IgD-negative memory B cell (primary cell): ENCODE results near the gene PRKAG2. TPM values are rescaled to one million over a fixed set of nuclear protein-coding genes. Genes with fewer than 3 reads are reported as not detected.
"Not testable (repeated sequence)": the region's sequence is repeated elsewhere in the genome, so short reads cannot be mapped to it uniquely, and the experiment has no call there.

ENCODE experiments used
- H3K27ac Mint-ChIP-seq, 3 donors: one replicate each; pipeline ENCODE4 v1.8.0; 2020 to 2022; ENCODE audit warnings: mild to moderate bottlenecking in 3 of 3, mixed read lengths in 3 of 3, moderate library complexity in 1 of 3
- H3K27me3 Mint-ChIP-seq: one replicate; pipeline ENCODE4 v1.8.0; 2021; ENCODE audit warnings: mixed read lengths
- H3K36me3 Mint-ChIP-seq: one replicate; pipeline ENCODE4 v1.8.0; 2020; ENCODE audit warnings: mild to moderate bottlenecking, mixed read lengths
- H3K4me1 Mint-ChIP-seq, 3 donors: one replicate each; pipeline ENCODE4 v1.8.0; 2020 to 2022; ENCODE audit warnings: mixed read lengths in 3 of 3, mild to moderate bottlenecking in 1 of 3
- H3K4me3 Mint-ChIP-seq, 4 donors: one replicate each; pipeline ENCODE4 v1.8.0; 2020 to 2022; ENCODE audit warnings: mild to moderate bottlenecking in 4 of 4, mixed read lengths in 4 of 4, moderate library complexity in 3 of 4
- H3K9me3 Mint-ChIP-seq, 3 donors: one replicate each; pipeline ENCODE4 v1.8.0; 2020 to 2021; ENCODE audit warnings: mixed read lengths in 3 of 3, mild to moderate bottlenecking in 1 of 3
- polyA plus RNA-seq: library from polyadenylated mRNA; unstranded; fragments of 300-500 nt; fragmentation: Illumina TruSeq; gene quantifications from one replicate; pipeline ENCODE4 v1.2.3, GENCODE V29; 2021

PRKAG2 gene
- polyA plus RNA-seq, 1 donor from 2014 or later = 21.3 TPM

DNA sequence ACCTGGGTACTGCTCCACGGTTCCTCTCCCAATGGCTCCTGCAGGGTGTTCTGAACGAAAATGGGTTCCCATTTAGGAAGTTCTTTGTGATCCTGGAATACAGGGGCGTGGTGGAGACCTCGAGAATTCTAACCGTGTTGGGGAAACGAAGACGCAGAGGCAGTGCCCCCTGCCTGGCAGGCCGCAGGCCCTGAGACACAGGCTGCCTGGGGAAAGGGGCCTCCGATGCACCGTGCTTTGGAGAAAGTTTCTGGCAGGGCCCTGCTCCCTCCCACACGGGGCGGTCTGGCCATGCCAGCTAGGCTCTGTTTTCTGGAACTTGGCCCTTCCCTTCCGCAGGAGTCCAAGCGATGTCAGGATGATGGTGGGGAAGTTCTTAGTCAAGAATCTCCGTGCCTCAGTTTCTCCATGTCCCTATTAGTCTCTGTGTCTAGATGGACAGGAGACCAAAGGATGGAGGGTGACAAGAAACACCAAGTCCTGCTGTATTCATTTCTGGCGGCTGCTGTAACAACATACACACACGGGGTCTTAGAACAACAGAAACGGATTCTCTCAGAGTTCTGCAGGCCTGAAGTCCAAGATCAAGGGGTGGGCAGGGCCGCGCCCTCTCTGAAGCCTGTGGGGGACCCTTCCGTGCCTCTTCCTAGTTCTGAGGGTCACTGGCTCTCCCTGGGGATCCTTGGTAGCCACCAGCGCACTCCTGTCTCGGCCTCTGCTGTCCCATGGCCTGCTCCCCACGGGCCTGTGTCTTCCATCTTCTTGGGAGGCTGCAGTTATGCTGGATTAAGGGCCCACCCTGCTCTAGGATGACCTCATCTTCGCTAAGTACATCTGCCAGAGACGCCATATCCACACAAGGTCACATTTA lies 27.7 kb downstream of the PRKAG2 start:
- H3K4me3 Mint-ChIP-seq = peak overlapping the region in 3 of 4 donors; percentile 26 to 74 (median 58)

DNA sequence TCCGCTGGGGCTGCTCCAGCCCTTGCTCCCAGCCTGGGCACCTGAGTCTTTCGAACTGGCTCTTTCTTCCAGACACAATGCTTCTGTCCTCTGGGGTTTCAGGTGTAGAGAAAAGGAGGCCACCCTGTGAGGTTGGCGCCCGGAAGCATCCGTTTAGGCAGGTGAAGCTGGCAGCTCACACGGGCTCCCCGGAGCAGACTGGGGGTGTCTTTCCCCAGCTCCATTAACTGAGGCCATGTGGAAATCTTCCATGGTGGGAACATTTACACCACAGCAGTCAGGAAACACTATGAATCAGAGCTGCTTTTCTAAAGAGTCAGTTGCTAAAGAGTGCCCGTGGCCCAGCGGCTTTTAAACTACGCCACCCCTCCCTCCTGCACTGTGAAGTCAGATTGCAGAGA lies 29.2 kb downstream of the PRKAG2 start:
- Mint-ChIP-seq H3K36me3 (no peaks in the 10 kb centered on the region), H3K9me3 (no peaks in the 10 kb centered on the region), H3K4me1 (peaks cover 13 to 24% (median 23%) of the 10 kb centered on the region in 3 donors), H3K27ac (peak overlapping the region in 1 of 3 donors; percentile 14), H3K27me3 (no peaks in the 10 kb centered on the region), H3K4me3 (no peak overlapping the region)

More for the DNA sequence above, 27.7 kb downstream of the PRKAG2 start:
- no peaks in the 10 kb centered on the region for H3K27me3 Mint-ChIP-seq
- no peaks in the 10 kb centered on the region for H3K9me3 Mint-ChIP-seq
- peak overlapping the region in 2 of 3 donors; percentile 46 to 62 for H3K27ac Mint-ChIP-seq
- no peaks in the 10 kb centered on the region for H3K36me3 Mint-ChIP-seq
- H3K4me1 Mint-ChIP-seq = peaks cover 23 to 26% (median 23%) of the 10 kb centered on the region in 3 donors

DNA sequence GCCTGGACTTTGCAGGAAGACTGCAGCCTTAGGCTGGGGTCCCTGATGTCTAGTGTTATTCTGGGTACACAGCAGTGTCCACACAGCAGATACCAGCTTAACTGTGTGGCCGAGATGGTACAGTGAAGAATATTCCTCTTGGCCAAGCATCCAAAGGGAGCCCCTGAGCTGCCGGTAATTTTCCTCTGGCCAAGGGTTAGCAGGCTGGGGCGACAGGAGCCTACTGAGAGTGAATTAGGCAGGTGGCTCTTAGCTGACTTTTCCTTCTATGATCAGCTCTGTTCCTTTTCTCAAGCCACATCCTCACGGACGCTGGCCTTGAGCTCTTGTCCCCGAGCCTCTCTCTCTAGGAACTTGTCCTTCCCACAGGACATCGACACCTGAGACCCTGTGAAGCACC lies 29.8 kb downstream of the PRKAG2 start:
- Mint-ChIP-seq H3K36me3 (no peaks in the 10 kb centered on the region), H3K27ac (no peak overlapping the region), H3K4me1 (peaks cover 13 to 23% (median 21%) of the 10 kb centered on the region in 3 donors), H3K9me3 (no peaks in the 10 kb centered on the region), H3K27me3 (no peaks in the 10 kb centered on the region), H3K4me3 (no peak overlapping the region)

DNA sequence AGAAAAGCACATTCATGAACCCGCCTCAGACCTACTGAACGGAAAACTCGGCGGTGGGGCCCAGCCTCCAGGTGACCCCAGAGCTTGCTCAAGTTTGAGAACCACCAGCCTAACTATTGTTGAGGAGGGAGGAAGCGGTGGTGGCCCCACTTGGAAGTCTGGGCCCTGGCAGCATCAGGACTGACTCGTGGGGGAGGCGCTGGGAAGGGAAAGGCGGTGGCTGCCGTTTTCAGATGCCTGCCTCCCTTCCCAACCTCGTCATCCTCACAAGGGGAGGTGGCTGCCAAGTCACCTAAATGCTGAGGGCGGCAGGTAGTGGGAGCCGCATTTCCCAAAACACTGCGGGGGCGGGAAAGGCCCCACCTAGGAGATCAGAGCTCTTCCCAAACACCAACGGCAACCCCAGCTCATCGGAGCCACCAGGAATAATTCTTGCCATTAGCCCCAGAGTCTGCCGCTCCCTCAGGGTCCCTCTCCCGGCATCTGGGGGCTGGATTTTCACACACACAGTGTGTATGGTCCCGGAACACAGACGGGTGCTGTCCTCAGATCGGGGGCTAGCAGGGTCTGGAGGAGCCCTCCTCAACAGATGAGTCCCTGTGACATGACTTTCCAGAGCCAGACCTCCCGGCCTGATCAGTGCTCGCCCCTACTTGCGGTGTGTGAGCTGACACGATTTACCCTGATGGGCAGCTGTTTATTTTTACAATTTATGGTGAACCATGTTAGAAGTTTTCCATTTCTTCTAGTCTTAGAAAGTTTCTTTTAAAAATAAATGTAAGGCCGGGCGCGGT lies 31.3 kb downstream of the PRKAG2 start:
- peaks cover under 1 to 11% (median 9%) of the 10 kb centered on the region in 3 donors for H3K4me1 Mint-ChIP-seq
- H3K4me3 Mint-ChIP-seq = no peak overlapping the region
- H3K36me3 Mint-ChIP-seq = no peaks in the 10 kb centered on the region
- no peaks in the 10 kb centered on the region for H3K27me3 Mint-ChIP-seq
- H3K27ac Mint-ChIP-seq = no peak overlapping the region
- H3K9me3 Mint-ChIP-seq = no peaks in the 10 kb centered on the region

DNA sequence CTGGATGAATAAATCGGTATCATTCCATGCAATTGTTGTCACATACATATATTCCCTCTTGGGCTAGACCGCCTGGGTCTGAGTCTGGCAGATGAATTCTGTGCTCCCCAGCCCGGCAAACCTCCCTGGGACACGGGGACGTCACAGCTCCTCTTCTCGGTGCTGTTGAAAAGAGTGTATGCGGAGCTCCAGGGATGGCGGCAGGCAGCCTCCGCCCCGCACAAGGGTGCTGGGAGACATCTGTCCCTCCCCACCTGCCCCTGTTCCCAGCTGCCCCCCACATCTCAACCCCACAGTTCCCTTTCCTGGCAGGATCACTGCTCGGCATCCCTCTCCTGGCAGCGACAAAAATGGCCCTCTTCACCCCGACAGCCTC lies 32.1 kb downstream of the PRKAG2 start:
- H3K4me3 Mint-ChIP-seq = peak overlapping the region in 1 of 4 donors; percentile 33
- H3K9me3 Mint-ChIP-seq = no peaks in the 10 kb centered on the region
- no peaks in the 10 kb centered on the region for H3K36me3 Mint-ChIP-seq
- peak overlapping the region in 1 of 3 donors; percentile 63 for H3K27ac Mint-ChIP-seq
- H3K27me3 Mint-ChIP-seq = no peaks in the 10 kb centered on the region
- peaks cover 5 to 17% (median 9%) of the 10 kb centered on the region in 3 donors for H3K4me1 Mint-ChIP-seq

DNA sequence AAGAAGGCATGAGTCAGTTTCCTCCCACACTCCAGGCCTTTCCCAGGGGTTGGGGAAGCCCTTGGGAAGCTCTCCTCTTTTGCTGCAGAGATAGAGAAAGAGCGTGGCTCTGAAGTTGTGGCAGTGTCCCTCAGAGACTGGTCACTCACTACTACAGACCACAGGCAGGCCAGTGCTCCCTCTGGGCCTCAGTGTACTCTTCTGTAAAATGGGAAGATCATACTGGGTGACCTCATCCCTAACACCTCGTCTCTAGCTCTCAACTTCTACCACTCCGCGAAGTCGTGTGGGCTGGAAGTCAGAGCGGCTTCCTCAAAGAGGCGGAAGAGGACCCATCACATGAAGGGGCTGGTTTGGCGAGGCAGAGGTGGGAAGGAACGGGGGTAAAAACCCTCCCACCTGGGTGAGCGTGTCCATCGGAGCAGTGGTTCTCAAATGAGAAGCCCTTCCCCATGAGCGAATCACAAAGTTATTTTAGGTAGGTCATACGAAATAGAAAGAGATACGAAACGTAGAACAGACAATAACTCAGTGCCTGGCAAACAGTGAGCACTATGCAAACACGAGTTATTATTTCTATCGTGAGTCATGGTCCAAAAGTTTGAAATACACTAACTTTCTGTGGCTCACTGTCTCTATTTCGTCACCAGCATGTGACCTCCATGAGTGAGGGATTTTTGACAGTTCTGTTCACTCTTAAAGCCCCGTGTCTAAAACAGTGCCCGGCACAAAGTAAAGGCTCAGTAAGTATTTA lies 32.7 kb downstream of the PRKAG2 start:
- Mint-ChIP-seq H3K36me3 (no peaks in the 10 kb centered on the region), H3K4me1 (peaks cover 10 to 19% (median 12%) of the 10 kb centered on the region in 3 donors), H3K27me3 (no peaks in the 10 kb centered on the region), H3K27ac (no peak overlapping the region), H3K4me3 (no peak overlapping the region), H3K9me3 (no peaks in the 10 kb centered on the region)

DNA sequence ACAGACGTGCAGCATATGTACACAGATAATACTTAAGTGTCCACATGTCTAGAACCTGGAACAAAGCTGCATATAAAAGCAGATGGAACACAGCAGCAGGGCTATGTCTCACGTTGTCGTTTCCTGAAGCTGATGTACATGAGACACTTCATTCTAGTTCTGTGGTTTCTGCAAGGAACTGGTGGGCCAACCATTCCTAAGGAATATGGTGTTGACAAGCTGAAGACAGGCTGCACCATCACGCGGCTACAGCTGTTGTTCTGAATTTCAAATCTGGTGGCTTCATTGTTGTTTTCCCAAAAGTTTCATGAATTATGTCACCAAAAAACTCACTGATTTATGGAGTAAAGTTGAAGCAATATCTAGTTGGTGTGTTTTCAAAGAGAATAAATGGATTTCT lies 33.7 kb downstream of the PRKAG2 start:
- H3K4me1 Mint-ChIP-seq = peaks cover 15 to 24% (median 16%) of the 10 kb centered on the region in 3 donors
- H3K9me3 Mint-ChIP-seq = no peaks in the 10 kb centered on the region
- no peaks in the 10 kb centered on the region for H3K36me3 Mint-ChIP-seq
- H3K4me3 Mint-ChIP-seq = no peak overlapping the region
- no peak overlapping the region for H3K27ac Mint-ChIP-seq
- H3K27me3 Mint-ChIP-seq = no peaks in the 10 kb centered on the region

DNA sequence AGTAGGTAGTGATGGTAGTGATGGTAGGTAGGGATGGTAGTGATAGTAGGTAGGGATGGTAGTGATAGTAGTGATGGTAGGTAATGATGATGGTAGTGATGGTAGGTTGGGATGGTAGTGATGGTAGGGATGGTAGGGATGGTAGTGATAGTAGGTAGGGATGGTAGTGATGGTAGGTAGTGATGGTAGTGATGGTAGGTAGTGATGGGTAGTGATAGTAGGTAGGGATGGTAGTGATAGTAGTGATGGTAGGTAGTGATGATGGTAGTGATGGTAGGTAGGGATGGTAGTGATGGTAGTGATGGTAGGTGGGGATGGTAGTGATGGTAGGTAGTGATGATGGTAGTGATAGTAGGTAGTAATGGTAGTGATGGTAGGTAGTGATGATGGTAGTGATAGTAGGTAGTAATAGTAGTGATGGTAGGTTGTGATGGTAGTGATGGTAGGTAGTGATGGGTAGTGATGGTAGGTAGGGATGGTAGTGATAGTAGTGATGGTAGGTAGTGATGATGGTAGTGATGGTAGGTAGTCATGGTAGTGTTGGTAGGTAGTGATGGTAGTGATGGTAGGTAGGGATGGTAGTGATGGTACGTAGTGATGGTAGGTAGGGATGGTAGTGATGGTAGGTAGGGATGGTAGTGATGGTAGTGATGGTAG lies 35.4 kb downstream of the PRKAG2 start:
- H3K4me1 Mint-ChIP-seq = peaks cover 15 to 34% (median 23%) of the 10 kb centered on the region in 3 donors
- not testable (repeated sequence) for H3K27ac Mint-ChIP-seq, H3K27me3 Mint-ChIP-seq, H3K36me3 Mint-ChIP-seq, H3K9me3 Mint-ChIP-seq, H3K4me3 Mint-ChIP-seq

DNA sequence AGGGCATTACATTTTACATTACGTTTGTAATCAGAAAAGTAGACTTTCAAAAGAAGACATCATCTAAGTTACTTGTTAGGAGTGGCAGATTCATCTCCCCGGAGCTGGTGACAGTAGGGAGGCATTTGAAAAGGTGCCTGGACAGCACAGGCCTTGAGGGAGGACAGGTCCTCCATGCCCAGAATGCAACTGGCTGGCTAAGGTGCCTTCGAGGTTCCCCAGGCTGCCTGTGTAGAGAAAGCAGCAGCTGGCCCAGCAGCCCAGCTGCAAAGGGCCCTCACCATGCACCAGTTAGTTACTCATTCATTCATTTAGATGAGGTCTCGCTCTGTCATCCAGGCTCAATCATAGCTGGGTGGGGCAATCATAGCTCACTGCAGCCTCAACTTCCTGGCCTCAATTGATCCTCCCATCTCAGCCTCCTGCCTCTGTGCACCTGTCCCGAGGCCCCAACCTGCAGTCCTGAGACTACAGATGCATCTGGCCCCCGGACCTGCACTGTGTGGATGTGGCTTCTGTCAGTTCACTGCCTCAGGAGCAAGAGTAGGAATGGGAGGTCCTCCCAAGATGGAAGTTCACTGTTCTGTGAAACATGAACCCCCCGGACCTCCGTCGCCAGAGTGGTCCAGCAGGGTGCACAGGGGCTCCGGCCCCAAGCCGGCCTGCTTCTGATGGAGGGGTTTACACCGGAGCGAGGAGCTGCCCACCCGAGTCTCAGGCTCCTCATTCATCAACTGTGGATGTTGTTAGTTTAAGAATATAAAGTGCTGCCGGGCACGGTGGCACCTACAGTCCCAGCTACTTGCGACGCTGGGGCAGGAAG lies 36.6 kb downstream of the PRKAG2 start:
- H3K27me3 Mint-ChIP-seq = no peaks in the 10 kb centered on the region
- H3K4me3 Mint-ChIP-seq = peak overlapping the region; percentile 80 to 92 (median 86)
- H3K9me3 Mint-ChIP-seq = no peaks in the 10 kb centered on the region
- H3K36me3 Mint-ChIP-seq = no peaks in the 10 kb centered on the region
- peak overlapping the region; percentile 90 to 98 (median 94) for H3K27ac Mint-ChIP-seq
- peaks cover 15 to 37% (median 24%) of the 10 kb centered on the region in 3 donors for H3K4me1 Mint-ChIP-seq

DNA sequence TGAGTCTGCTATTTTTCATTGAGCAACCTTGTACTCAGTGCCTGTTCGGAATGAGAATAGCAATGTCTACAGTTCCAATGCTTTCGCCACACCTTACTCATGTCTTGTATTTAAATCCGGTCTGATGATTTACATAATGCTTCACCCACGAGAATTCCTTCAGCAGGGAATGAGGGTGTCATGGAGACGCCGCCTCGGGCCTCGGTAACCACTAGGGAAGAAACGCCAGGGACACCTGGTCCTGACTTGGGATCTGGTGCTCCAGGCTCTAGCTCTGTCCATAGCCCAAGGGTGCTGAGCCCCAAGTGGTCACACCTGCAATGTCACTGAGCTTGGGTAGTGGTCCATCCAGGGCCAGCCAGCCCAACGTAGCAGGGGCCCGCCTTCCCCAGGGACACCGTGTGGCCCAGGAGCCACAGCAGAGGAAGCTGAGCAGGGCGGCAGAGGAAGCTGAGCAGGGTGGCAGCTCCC lies 37.4 kb downstream of the PRKAG2 start:
- H3K27ac Mint-ChIP-seq = peak overlapping the region; percentile 90 to 98 (median 94)
- H3K9me3 Mint-ChIP-seq = no peaks in the 10 kb centered on the region
- H3K36me3 Mint-ChIP-seq = no peaks in the 10 kb centered on the region

DNA sequence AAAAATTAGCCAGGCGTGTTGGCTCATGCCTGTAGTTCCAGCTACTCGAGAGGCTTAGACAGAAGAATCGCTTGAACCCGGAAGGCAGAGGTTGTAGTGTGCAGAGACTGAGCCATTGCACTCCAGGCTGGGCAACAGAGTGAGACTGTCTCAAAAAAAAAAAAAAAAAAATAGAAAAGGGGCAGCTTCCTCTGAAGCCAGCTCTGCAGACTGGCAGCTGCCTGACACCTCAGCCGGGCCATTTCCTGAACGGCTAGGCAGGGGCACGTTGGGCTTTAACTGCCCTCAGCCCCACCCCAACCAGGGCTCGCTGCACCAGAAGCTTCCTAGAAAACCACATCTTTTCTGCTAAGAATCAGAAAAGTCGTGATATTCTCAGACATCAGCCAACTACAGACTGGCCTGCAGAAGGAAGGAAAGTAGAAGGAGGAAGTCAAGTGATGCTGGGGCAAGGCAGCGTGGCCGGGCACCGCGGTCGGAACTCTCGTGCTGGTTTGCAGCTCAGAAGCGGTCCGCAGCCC lies 38.0 kb downstream of the PRKAG2 start:
- H3K27ac Mint-ChIP-seq = peak overlapping the region; percentile 90 to 98 (median 94)
- peak overlapping the region; percentile 80 to 92 (median 86) for H3K4me3 Mint-ChIP-seq
- H3K27me3 Mint-ChIP-seq = no peaks in the 10 kb centered on the region
- no peaks in the 10 kb centered on the region for H3K36me3 Mint-ChIP-seq
- no peaks in the 10 kb centered on the region for H3K9me3 Mint-ChIP-seq
- peaks cover 15 to 41% (median 24%) of the 10 kb centered on the region in 3 donors for H3K4me1 Mint-ChIP-seq

More for the DNA sequence above, 37.4 kb downstream of the PRKAG2 start:
- Mint-ChIP-seq H3K4me1 (peaks cover 15 to 39% (median 24%) of the 10 kb centered on the region in 3 donors), H3K27me3 (no peaks in the 10 kb centered on the region), H3K4me3 (peak overlapping the region; percentile 80 to 92 (median 86))

DNA sequence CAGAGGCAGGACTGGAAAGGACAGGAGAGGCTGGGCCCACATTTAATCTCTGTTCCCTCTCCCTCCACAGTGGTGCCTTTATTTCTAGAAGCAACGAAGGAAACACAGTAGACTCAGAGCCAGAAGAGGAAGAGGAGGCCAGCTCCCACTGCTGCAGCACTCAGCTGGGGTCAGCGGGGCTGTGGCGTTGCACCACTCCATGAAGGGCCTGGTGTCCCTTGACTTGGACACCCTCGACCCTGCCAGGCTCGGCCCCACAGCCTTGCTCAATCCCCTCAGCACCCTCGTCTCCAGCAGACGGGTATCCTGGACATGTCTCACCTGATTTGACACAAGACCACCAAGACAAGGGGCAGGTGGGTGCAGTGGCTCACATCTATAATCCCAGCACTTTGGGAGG lies 38.8 kb downstream of the PRKAG2 start:
- no peaks in the 10 kb centered on the region for H3K27me3 Mint-ChIP-seq
- no peaks in the 10 kb centered on the region for H3K9me3 Mint-ChIP-seq
- H3K27ac Mint-ChIP-seq = peak overlapping the region; percentile 90 to 98 (median 94)
- H3K4me3 Mint-ChIP-seq = peak overlapping the region in 3 of 4 donors; percentile 76 to 87 (median 84)
- peaks cover 15 to 38% (median 24%) of the 10 kb centered on the region in 3 donors for H3K4me1 Mint-ChIP-seq
- no peaks in the 10 kb centered on the region for H3K36me3 Mint-ChIP-seq
